PC-9 (cell line): Measurements from ENCODE around the gene PBX2. TPM values are rescaled to one million over a fixed set of nuclear protein-coding genes. Genes with fewer than 3 reads are reported as not detected.

Experiments
- BruUV-seq: library from RNA; stranded (reverse); fragments of 400-500 nt; replicated peaks from 2 replicates; lab custom pipeline; 2021; lab: Mats Ljungman, UMichigan
- CTCF ChIA-PET: fragments of 300-600 bp; sonication (Branson Sonifier 250); formaldehyde crosslinking; loops from one replicate; lab custom pipeline; 2022; ENCODE audit warnings: antibody characterized with exemption; lab: Charles Lee
- POLR2A ChIA-PET: fragments of 300-600 bp; sonication (Branson Sonifier 250); formaldehyde crosslinking; loops from one replicate; lab custom pipeline; 2022; ENCODE audit warnings: antibody characterized with exemption; ENCODE audit not compliant: unreplicated experiment; lab: Charles Lee
- DNase-seq, 2 experiments: peaks; one replicate each; pipeline versions ENCODE4 v3.0.0 to v3.0.0-alpha.2; 2015 to 2022; ENCODE audit warnings: mixed read lengths in 1 of 2
- H2AFZ ChIP-seq: fragments of 200-600 bp; sonication (generic); 2 replicates; pipeline ENCODE4 v1.8.1; 2017; ENCODE audit warnings: antibody characterized with exemption
- H3F3A ChIP-seq: fragments of 200-600 bp; sonication (generic); 2 replicates; pipeline ENCODE4 v1.8.1; 2017; ENCODE audit warnings: antibody characterized with exemption, mild to moderate bottlenecking, low read depth; ENCODE audit not compliant: insufficient read depth
- H3K27ac ChIP-seq: fragments of 200-600 bp; sonication (generic); 2 replicates; pipeline ENCODE4 v1.6.1; 2016; ENCODE audit warnings: mixed run types
- H3K27me3 ChIP-seq: fragments of 200-600 bp; sonication (generic); 2 replicates; pipeline ENCODE4 v1.6.1; 2016; ENCODE audit warnings: low read depth, mixed run types; ENCODE audit not compliant: insufficient read depth
- H3K36me3 ChIP-seq: fragments of 200-600 bp; sonication (generic); 2 replicates; pipeline ENCODE4 v1.6.1; 2016; ENCODE audit warnings: low read depth, mixed run types
- H3K4me1 ChIP-seq: fragments of 200-600 bp; sonication (generic); replicated peaks from 2 replicates; pipeline ENCODE4 v1.6.1; 2016; ENCODE audit warnings: mixed run types; ENCODE audit not compliant: insufficient read depth
- H3K4me2 ChIP-seq: fragments of 200-600 bp; sonication (generic); 2 replicates; pipeline ENCODE4 v1.6.1; 2017; ENCODE audit warnings: mixed run types
- H3K4me3 ChIP-seq: fragments of 200-600 bp; sonication (generic); 2 replicates; pipeline ENCODE4 v1.6.1; 2016; ENCODE audit warnings: mixed run types
- H3K79me2 ChIP-seq: fragments of 200-600 bp; sonication (generic); 2 replicates; pipeline ENCODE4 v1.6.1; 2017; ENCODE audit warnings: low read depth, mixed run types
- H3K9me2 ChIP-seq: fragments of 200-600 bp; sonication (generic); 2 replicates; pipeline ENCODE4 v1.8.1; 2017; ENCODE audit warnings: mild to moderate bottlenecking; ENCODE audit not compliant: insufficient read depth
- H3K9me3 ChIP-seq: fragments of 200-600 bp; sonication (generic); 2 replicates; pipeline ENCODE4 v1.8.1; 2016; ENCODE audit warnings: low read depth; ENCODE audit not compliant: insufficient read depth
- H4K20me1 ChIP-seq: fragments of 200-600 bp; sonication (generic); 2 replicates; pipeline ENCODE4 v1.8.1; 2017; ENCODE audit not compliant: insufficient read depth
- CTCF ChIP-seq: fragments of 200-600 bp; sonication (generic); conservative IDR thresholded peaks from 2 replicates; pipeline ENCODE4 v1.6.1; 2017; ENCODE audit warnings: mixed run types, antibody characterized with exemption, mild to moderate bottlenecking, moderate library complexity
- EZH2 ChIP-seq: fragments of 200-600 bp; sonication (generic); IDR thresholded peaks from 2 replicates; pipeline ENCODE4 v1.8.0; 2017; ENCODE audit warnings: antibody characterized with exemption, low read depth
- intact Hi-C: fragments of 100-400 bp; cut with micrococcal nuclease; formaldehyde crosslinking; loops from one replicate; pipeline ENCODE4 v1.10.0; 2022; ENCODE audit not compliant: unreplicated experiment
- total RNA-seq: library from RNA; stranded (reverse); gene quantifications from 2 replicates; pipeline ENCODE4 v1.2.3, GENCODE V29; 2021

The PBX2 gene
- total RNA-seq, 1 experiment from 2014 or later: 89.3 TPM

DNA sequence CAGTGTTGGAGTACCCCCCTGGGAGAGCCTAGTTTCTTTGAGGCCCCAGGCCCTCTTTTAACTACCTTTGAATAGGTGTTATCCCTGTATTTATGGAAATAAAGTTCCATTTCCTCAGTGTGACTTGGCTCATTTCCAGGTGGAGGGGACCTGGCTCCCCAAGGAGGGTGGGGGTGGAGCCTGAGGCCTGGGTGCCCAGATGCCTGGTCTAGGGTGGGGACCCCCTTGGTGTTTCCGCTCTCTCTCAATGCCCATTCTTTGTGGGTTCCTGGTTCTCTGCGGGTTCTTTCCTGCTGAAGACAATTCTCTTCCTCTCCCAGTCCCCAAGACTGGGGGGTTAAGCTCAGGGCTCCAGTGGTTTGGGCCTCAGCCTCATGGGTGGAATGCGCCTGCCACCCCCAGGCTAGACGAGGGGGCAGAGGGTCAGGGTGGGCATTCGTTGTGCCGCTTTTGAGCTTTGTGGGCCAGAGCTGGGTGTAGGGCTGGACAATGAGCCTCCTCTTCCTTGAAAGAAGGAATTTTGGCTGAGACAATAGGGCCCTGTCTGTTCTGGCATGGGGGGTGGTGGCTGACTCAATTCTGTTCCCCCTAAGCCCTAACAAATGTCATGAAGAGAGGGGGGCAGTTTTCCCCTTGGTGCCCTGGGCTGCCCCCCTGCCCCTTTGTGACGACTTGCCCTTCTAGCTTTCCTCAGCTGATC lies 26.3 kb downstream of the PBX2 start:
- Histone ChIP-seq H3F3A (peaks cover 12% of the 10 kb centered on the region; the same call in 1 of the 2 replicates), H3K4me3 (no peak overlapping the region), H4K20me1 (no peaks in the 10 kb centered on the region), H3K4me1 (no peaks in the 10 kb centered on the region), H2AFZ (no peak overlapping the region), H3K27me3 (no peaks in the 10 kb centered on the region), H3K9me2 (no peaks in the 10 kb centered on the region), H3K9me3 (no peaks in the 10 kb centered on the region), H3K79me2 (no peaks in the 10 kb centered on the region), H3K4me2 (no peak overlapping the region), H3K36me3 (no peaks in the 10 kb centered on the region), H3K27ac (no peak overlapping the region)
- TF ChIP-seq CTCF (no peak), EZH2 (no peak)
- intact Hi-C loops: no loop called here
- ChIA-PET CTCF (no interaction called here), POLR2A (no interaction called here)
- no TSS peak for BruUV-seq
- no peak for DNase-seq

- intact Hi-C loops: no loop called here
- CTCF ChIA-PET: no interaction called here
Measured at GRCh38 chr6:32158052-32158451, 31.9 kb downstream of the PBX2 start.

GRCh38 chr6:32156891-32157290 lies 33.1 kb downstream of the PBX2 start:
- H3F3A ChIP-seq: peaks cover 16% of the 10 kb centered on the region; the same call in 1 of the 2 replicates
- intact Hi-C loops: no loop called here
- ChIA-PET CTCF (no interaction called here), POLR2A (no interaction called here)
- no peak overlapping the region for H2AFZ ChIP-seq
- no peaks in the 10 kb centered on the region for H3K9me3 ChIP-seq
- no peak overlapping the region for H3K4me2 ChIP-seq
- no peaks in the 10 kb centered on the region for H3K9me2 ChIP-seq
- no peaks in the 10 kb centered on the region for H3K27me3 ChIP-seq
- TF ChIP-seq EZH2: no peak
- no peak for TF ChIP-seq CTCF
- no peak overlapping the region for H3K27ac ChIP-seq
- H3K36me3 ChIP-seq: peaks cover 23% of the 10 kb centered on the region
- DNase-seq: no peak
- 0 out of 2 replicates have a peak, but pooled peaks cover 2% of the 10 kb centered on the region for H4K20me1 ChIP-seq
- peaks cover 17% of the 10 kb centered on the region for H3K4me1 ChIP-seq
- peaks cover 35% of the 10 kb centered on the region for H3K79me2 ChIP-seq
- H3K4me3 ChIP-seq: no peak overlapping the region
- BruUV-seq: no TSS peak

More at GRCh38 chr6:32158052-32158451, 31.9 kb downstream of the PBX2 start:
- Histone ChIP-seq H3K27me3 (no peaks in the 10 kb centered on the region), H3K4me3 (no peak overlapping the region), H4K20me1 (0 out of 2 replicates have a peak, but pooled peaks cover 2% of the 10 kb centered on the region), H3K79me2 (peaks cover 25% of the 10 kb centered on the region), H3K4me2 (no peak overlapping the region), H3K27ac (no peak overlapping the region), H3F3A (peaks cover 12% of the 10 kb centered on the region; the same call in 1 of the 2 replicates), H2AFZ (no peak overlapping the region), H3K9me3 (no peaks in the 10 kb centered on the region), H3K36me3 (peaks cover 23% of the 10 kb centered on the region), H3K9me2 (no peaks in the 10 kb centered on the region), H3K4me1 (peaks cover 10% of the 10 kb centered on the region)
- BruUV-seq: no TSS peak
- TF ChIP-seq CTCF: no peak
- no peak for TF ChIP-seq EZH2
- DNase-seq: no peak
- POLR2A ChIA-PET: interaction anchor here (0.7 kb wide), 1 partner anchor 103 kb away, joined by 6 read pairs; no protein-coding TSS in a partner anchor
